Keratinocyte (primary cell): ENCODE measurements around the gene LCP2. TPM values are rescaled to one million over a fixed set of nuclear protein-coding genes. Genes with fewer than 3 reads are reported as not detected.

Experiments
- DNase-seq: peaks from one replicate; pipeline ENCODE4 v3.0.0-alpha.2; 2011; ENCODE audit warnings: low read depth, missing footprints, low spot score
- FAIRE-seq: peaks from 2 replicates; lab custom pipeline; 2011; peaks lifted over from hg19 to GRCh38; lab: Jason Lieb, UNC
- H2AFZ ChIP-seq: 2 replicates; pipeline ENCODE4 v1.6.0; 2012; ENCODE audit warnings: low read length, control low read depth, inconsistent platforms; ENCODE audit not compliant: control insufficient read depth
- H3K27ac ChIP-seq: 2 replicates; pipeline ENCODE4 v1.5.1; 2011; ENCODE audit warnings: low read length; ENCODE audit not compliant: control insufficient read depth, insufficient read depth
- H3K27me3 ChIP-seq: 3 replicates; pipeline ENCODE4 v1.6.0; 2011; ENCODE audit warnings: low read length; ENCODE audit not compliant: control insufficient read depth, insufficient read depth; ENCODE audit errors: extremely low read depth
- H3K36me3 ChIP-seq, 2 experiments: 2 replicates in 1 of 2; 3 replicates in 1 of 2; pipeline ENCODE4 v1.5.1; 2011; ENCODE audit warnings: low read length in 2 of 2, mild to moderate bottlenecking in 1 of 2; ENCODE audit not compliant: control insufficient read depth in 2 of 2, insufficient read depth in 2 of 2; ENCODE audit errors: extremely low read depth in 1 of 2
- H3K4me1 ChIP-seq: 3 replicates; pipeline ENCODE4 v1.5.1; 2011; ENCODE audit warnings: low read length; ENCODE audit not compliant: control insufficient read depth, insufficient read depth; ENCODE audit errors: extremely low read depth
- H3K4me2 ChIP-seq: 3 replicates; pipeline ENCODE4 v1.6.0; 2011; ENCODE audit warnings: low read depth, low read length; ENCODE audit not compliant: control insufficient read depth, insufficient read depth; ENCODE audit errors: extremely low read depth
- H3K4me3 ChIP-seq, 3 experiments: fragments of 200-600 bp in 1 of 3; sonication (generic) in 1 of 3; 2 replicates in 2 of 3; 3 replicates in 1 of 3; pipeline ENCODE4 v1.5.1; 2011 to 2016; ENCODE audit warnings: low read length in 3 of 3, mild to moderate bottlenecking in 3 of 3, control low read depth in 2 of 3, inconsistent platforms in 1 of 3, low read depth in 1 of 3, mixed read lengths in 1 of 3, mixed run types in 1 of 3, moderate library complexity in 1 of 3; ENCODE audit not compliant: control insufficient read depth in 2 of 3, insufficient read depth in 2 of 3; ENCODE audit errors: extremely low read depth in 1 of 3
- H3K79me2 ChIP-seq: 2 replicates; pipeline ENCODE4 v1.6.0; 2012; ENCODE audit warnings: low read length; ENCODE audit not compliant: control insufficient read depth, insufficient read depth
- H3K9ac ChIP-seq: 3 replicates; pipeline ENCODE4 v1.6.0; 2011; ENCODE audit warnings: low read length; ENCODE audit not compliant: control insufficient read depth, insufficient read depth; ENCODE audit errors: extremely low read depth
- H3K9me1 ChIP-seq: 3 replicates; pipeline ENCODE4 v1.6.0; 2011; ENCODE audit warnings: low read length; ENCODE audit not compliant: control insufficient read depth, insufficient read depth; ENCODE audit errors: extremely low read depth
- H3K9me3 ChIP-seq: 2 replicates; pipeline ENCODE4 v1.5.1; 2012; ENCODE audit warnings: low read depth, low read length; ENCODE audit not compliant: control insufficient read depth
- H4K20me1 ChIP-seq: 3 replicates; pipeline ENCODE4 v1.6.0; 2011; ENCODE audit warnings: low read length; ENCODE audit not compliant: control insufficient read depth, insufficient read depth; ENCODE audit errors: extremely low read depth
- CTCF ChIP-seq, 3 experiments: IDR thresholded peaks in 1 of 3; conservative IDR thresholded peaks in 1 of 3; optimal IDR thresholded peaks in 1 of 3; 2 replicates in 2 of 3; 3 replicates in 1 of 3; pipeline versions ENCODE3 to v1.5.1; 2011; ENCODE audit warnings: low read length in 3 of 3, mild to moderate bottlenecking in 3 of 3, moderate library complexity in 2 of 3, control low read depth in 1 of 3, inconsistent platforms in 1 of 3; ENCODE audit not compliant: insufficient read depth in 2 of 3; ENCODE audit errors: extremely low read depth in 1 of 3
- EZH2 ChIP-seq: IDR thresholded peaks from one replicate; pipeline ENCODE4 v1.6.1; 2012; ENCODE audit warnings: inconsistent platforms, mild to moderate bottlenecking, low read length, moderate library complexity
- dilution Hi-C: fragments of 300-500 bp; cut with MboI; formaldehyde crosslinking; loops from one replicate; pipeline ENCODE4 v1.7.0; 2020; ENCODE audit warnings: low sequenced_read_pairs; ENCODE audit not compliant: extremely low pct_ligation_motif_present
- polyA plus RNA-seq, 5 experiments: library from polyadenylated mRNA; depleted of rRNA in 3 of 5; stranded (reverse) in 3 of 5; stranded (forward) in 1 of 5; unstranded in 1 of 5; fragments of >200 nt; gene quantifications; 1 replicate in 1 of 5; 2 replicates in 3 of 5; 3 replicates in 1 of 5; pipeline versions ENCODE4 v1.2.1 to v1.2.3, GENCODE V29; 2011 to 2012; ENCODE audit warnings: missing spikeins in 2 of 5, low read depth in 1 of 5, low replicate concordance in 1 of 5

The LCP2 gene
- polyA plus RNA-seq, 1 donor (not counting 4 experiments of a cell fraction or from before 2014, with no cell fraction given): not detected

- Histone ChIP-seq H3K4me1 (no peaks in the 10 kb centered on the region), H3K27ac (no peak overlapping the region), H4K20me1 (no peaks in the 10 kb centered on the region), H3K4me3 (no peak overlapping the region), H3K27me3 (no peaks in the 10 kb centered on the region), H2AFZ (no peak overlapping the region), H3K9ac (no peak overlapping the region), H3K9me1 (no peaks in the 10 kb centered on the region), H3K9me3 (no peaks in the 10 kb centered on the region), H3K4me2 (no peak overlapping the region), H3K36me3 (no peaks in the 10 kb centered on the region), H3K79me2 (no peaks in the 10 kb centered on the region)
- TF ChIP-seq CTCF (optimal IDR thresholded peaks at IDR 0.05 in 1 of 3, IDR thresholded peaks at IDR 0.05 in 1 of 3, conservative IDR thresholded peaks at IDR 0.05 in 1 of 3; ENCODE audit: extremely low read depth in 1 of 3, insufficient read depth in 2 of 3, low read length in 3 of 3): no peak
- no peak for TF ChIP-seq EZH2
- dilution Hi-C loops: no loop called here
- FAIRE-seq: no peak
- no peak for DNase-seq
Measured at GRCh38 chr5:170342153-170342725, 44.7 kb upstream of the LCP2 start.

- no peak overlapping the region for H2AFZ ChIP-seq
- no peaks in the 10 kb centered on the region for H3K9me3 ChIP-seq
- no peaks in the 10 kb centered on the region for H4K20me1 ChIP-seq
- H3K4me1 ChIP-seq: no peaks in the 10 kb centered on the region
- TF ChIP-seq CTCF (optimal IDR thresholded peaks at IDR 0.05 in 1 of 3, IDR thresholded peaks at IDR 0.05 in 1 of 3, conservative IDR thresholded peaks at IDR 0.05 in 1 of 3; ENCODE audit: extremely low read depth in 1 of 3, insufficient read depth in 2 of 3, low read length in 3 of 3) (no peak), EZH2 (no peak)
- no peak overlapping the region for H3K4me3 ChIP-seq
- DNase-seq: no peak
- H3K9ac ChIP-seq: no peak overlapping the region
- H3K79me2 ChIP-seq: no peaks in the 10 kb centered on the region
- no peaks in the 10 kb centered on the region for H3K9me1 ChIP-seq
- dilution Hi-C loops: no loop called here
- FAIRE-seq: no peak
- no peak overlapping the region for H3K27ac ChIP-seq
- no peak overlapping the region for H3K4me2 ChIP-seq
- no peaks in the 10 kb centered on the region for H3K36me3 ChIP-seq
- no peaks in the 10 kb centered on the region for H3K27me3 ChIP-seq
Measured at GRCh38 chr5:170341545-170341944, 44.0 kb upstream of the LCP2 start.
